H1 (cell line): ENCODE results near the gene PSME4. TPM values are rescaled to one million over a fixed set of nuclear protein-coding genes. Genes with fewer than 3 reads are reported as not detected.

ENCODE experiments used
- CTCF ChIA-PET: fragments of 300-600 bp; sonication (Branson Sonifier 250); formaldehyde crosslinking; loops from one replicate; lab custom pipeline; 2021; ENCODE audit not compliant: partially characterized antibody; lab: Charles Lee
- POLR2A ChIA-PET: fragments of 300-600 bp; sonication (Branson Sonifier 250); formaldehyde crosslinking; loops from one replicate; lab custom pipeline; 2021; ENCODE audit warnings: inconsistent platforms; ENCODE audit not compliant: partially characterized antibody; lab: Charles Lee
- DNase-seq, 2 experiments: peaks; one replicate each; pipeline versions ENCODE4 v3.0.0 to v3.0.0-alpha.2; 2010 to 2022; ENCODE audit warnings: low spot score in 2 of 2, low read depth in 1 of 2, mixed read lengths in 1 of 2
- FAIRE-seq: peaks from 2 replicates; lab custom pipeline; 2011; peaks lifted over from hg19 to GRCh38; lab: Jason Lieb, UNC
- H2AFZ ChIP-seq: 2 replicates; pipeline ENCODE4 v1.8.1; 2012; ENCODE audit warnings: low read length, inconsistent platforms
- H2AK5ac ChIP-seq: 2 replicates; pipeline ENCODE4 v1.6.1; 2013; ENCODE audit warnings: low read depth, low read length
- H2BK120ac ChIP-seq: replicated peaks from 2 replicates; pipeline ENCODE3; 2013; ENCODE audit warnings: low read depth, low read length, inconsistent platforms
- H2BK12ac ChIP-seq: 2 replicates; pipeline ENCODE4 v1.6.1; 2013; ENCODE audit warnings: low read depth, low read length
- H2BK15ac ChIP-seq: 2 replicates; pipeline ENCODE4 v1.6.1; 2013; ENCODE audit warnings: low read length
- H2BK20ac ChIP-seq: 2 replicates; pipeline ENCODE4 v1.6.1; 2013; ENCODE audit warnings: low read length
- H2BK5ac ChIP-seq: 2 replicates; pipeline ENCODE4 v1.6.1; 2013; ENCODE audit warnings: low read depth, low read length
- H3K14ac ChIP-seq: 2 replicates; pipeline ENCODE4 v1.6.1; 2013; ENCODE audit warnings: inconsistent platforms; ENCODE audit not compliant: insufficient read length
- H3K18ac ChIP-seq: 2 replicates; pipeline ENCODE4 v1.6.1; 2013; ENCODE audit warnings: low read length; ENCODE audit errors: extremely low read depth
- H3K23ac ChIP-seq: 2 replicates; pipeline ENCODE4 v1.6.1; 2013; ENCODE audit warnings: inconsistent platforms; ENCODE audit not compliant: insufficient read length
- H3K23me2 ChIP-seq: 2 replicates; pipeline ENCODE4 v1.6.1; 2013; ENCODE audit warnings: low read depth, low read length
- H3K27ac ChIP-seq: 2 replicates; pipeline ENCODE4 v1.6.1; 2011; ENCODE audit warnings: low read depth, low read length, inconsistent platforms
- H3K27me3 ChIP-seq, 4 experiments: replicated peaks in 1 of 4; 1 replicate in 1 of 4; 2 replicates in 3 of 4; pipeline versions ENCODE4 v1.6.1 to v1.8.1; 2011 to 2013; ENCODE audit warnings: low read length in 3 of 4, mild to moderate bottlenecking in 3 of 4, inconsistent platforms in 2 of 4, mixed read lengths in 2 of 4, moderate library complexity in 1 of 4; ENCODE audit not compliant: control insufficient read depth in 3 of 4, insufficient read depth in 3 of 4; ENCODE audit errors: extremely low read depth in 1 of 4
- H3K36me3 ChIP-seq, 4 experiments: 2 replicates each; pipeline versions ENCODE4 v1.6.1 to v1.8.1; 2011 to 2013; ENCODE audit warnings: mild to moderate bottlenecking in 4 of 4, low read length in 3 of 4, moderate library complexity in 2 of 4, control low read depth in 1 of 4, inconsistent platforms in 1 of 4; ENCODE audit not compliant: insufficient read depth in 4 of 4, control insufficient read depth in 2 of 4
- H3K4ac ChIP-seq: replicated peaks from 2 replicates; pipeline ENCODE3; 2013; ENCODE audit warnings: low read length, low read depth, mixed read lengths, inconsistent platforms; ENCODE audit not compliant: insufficient read length
- H3K4me1 ChIP-seq, 4 experiments: replicated peaks in 1 of 4; 1 replicate in 1 of 4; 2 replicates in 3 of 4; pipeline versions ENCODE4 v1.6.1 to v1.8.1; 2011 to 2013; ENCODE audit warnings: low read length in 3 of 4, inconsistent platforms in 2 of 4, mixed read lengths in 1 of 4; ENCODE audit not compliant: insufficient read depth in 4 of 4, control insufficient read depth in 3 of 4
- H3K4me2 ChIP-seq, 2 experiments: 2 replicates each; pipeline versions ENCODE4 v1.6.1 to v1.8.1; 2011 to 2013; ENCODE audit warnings: low read depth in 2 of 2, low read length in 2 of 2, control low read depth in 1 of 2, inconsistent platforms in 1 of 2, mild to moderate bottlenecking in 1 of 2; ENCODE audit not compliant: insufficient read depth in 1 of 2
- H3K4me3 ChIP-seq, 4 experiments: fragments of 200-600, 300-600 bp in 1 of 4; sonication (generic), shearing (Covaris generic), sonication (Bioruptor Twin) in 1 of 4; 2 replicates each; pipeline versions ENCODE4 v1.5.1 to v1.8.1; 2011 to 2016; ENCODE audit warnings: low read length in 4 of 4, low read depth in 3 of 4, control low read depth in 2 of 4, inconsistent platforms in 2 of 4, mild to moderate bottlenecking in 2 of 4, mixed read lengths in 1 of 4, moderate library complexity in 1 of 4; ENCODE audit not compliant: insufficient read depth in 2 of 4; ENCODE audit errors: extremely low read depth in 1 of 4
- H3K56ac ChIP-seq: replicated peaks from 2 replicates; pipeline ENCODE3; 2013; ENCODE audit warnings: low read depth, mild to moderate bottlenecking, mixed read lengths, low read length, inconsistent platforms; ENCODE audit not compliant: insufficient read length
- H3K79me1 ChIP-seq: 2 replicates; pipeline ENCODE4 v1.6.1; 2013; ENCODE audit warnings: low read depth, low read length, control low read depth
- H3K79me2 ChIP-seq, 2 experiments: 2 replicates each; pipeline versions ENCODE4 v1.6.1 to v1.8.1; 2012 to 2013; ENCODE audit warnings: low read length in 2 of 2, mild to moderate bottlenecking in 2 of 2, inconsistent platforms in 1 of 2; ENCODE audit not compliant: insufficient read depth in 2 of 2, control insufficient read depth in 1 of 2
- H3K9ac ChIP-seq, 4 experiments: replicated peaks in 1 of 4; 1 replicate in 1 of 4; 2 replicates in 3 of 4; pipeline versions ENCODE4 v1.6.1 to v1.8.1; 2011 to 2013; ENCODE audit warnings: low read depth in 3 of 4, low read length in 3 of 4, control low read depth in 2 of 4, mild to moderate bottlenecking in 2 of 4, moderate library complexity in 2 of 4, inconsistent platforms in 1 of 4; ENCODE audit errors: extremely low read depth in 1 of 4
- H3K9me3 ChIP-seq, 2 experiments: 2 replicates each; pipeline versions ENCODE4 v1.6.1 to v1.8.1; 2012 to 2013; ENCODE audit warnings: mild to moderate bottlenecking in 2 of 2, moderate library complexity in 2 of 2, control low read depth in 1 of 2, inconsistent platforms in 1 of 2, low read depth in 1 of 2, low read length in 1 of 2, mixed read lengths in 1 of 2; ENCODE audit not compliant: insufficient read depth in 2 of 2
- H4K20me1 ChIP-seq, 2 experiments: replicated peaks in 1 of 2; 2 replicates each; pipeline versions ENCODE3 to v1.8.1; 2011 to 2013; ENCODE audit warnings: inconsistent platforms in 2 of 2, low read length in 2 of 2, mild to moderate bottlenecking in 1 of 2; ENCODE audit not compliant: insufficient read depth in 2 of 2, control insufficient read depth in 1 of 2
- H4K5ac ChIP-seq: 2 replicates; pipeline ENCODE4 v1.6.1; 2013; ENCODE audit warnings: low read length, low read depth, mixed read lengths, inconsistent platforms; ENCODE audit not compliant: insufficient read length
- H4K8ac ChIP-seq: 2 replicates; pipeline ENCODE4 v1.8.0; 2013; ENCODE audit warnings: mild to moderate bottlenecking, moderate library complexity, low read length, inconsistent platforms; ENCODE audit not compliant: insufficient read depth; ENCODE audit errors: extremely low read depth
- H4K91ac ChIP-seq: replicated peaks from 2 replicates; pipeline ENCODE3; 2013; ENCODE audit warnings: low read length, mixed read lengths, inconsistent platforms; ENCODE audit not compliant: insufficient read length
- ATF3 ChIP-seq: IDR thresholded peaks from 2 replicates; pipeline ENCODE4 v1.6.1; 2011; ENCODE audit warnings: low read depth, mild to moderate bottlenecking, low read length; ENCODE audit not compliant: insufficient read depth
- FOSL1 ChIP-seq: IDR thresholded peaks from 2 replicates; pipeline ENCODE4 v1.6.1; 2011; ENCODE audit warnings: mild to moderate bottlenecking, low read depth, low read length, moderate library complexity; ENCODE audit not compliant: insufficient read depth
- HDAC6 ChIP-seq: IDR thresholded peaks from one replicate; pipeline ENCODE4 v1.7.1; 2012; ENCODE audit warnings: low read depth, mild to moderate bottlenecking, inconsistent platforms, low read length, moderate library complexity
- JUND ChIP-seq: IDR thresholded peaks from 2 replicates; pipeline ENCODE4 v1.6.1; 2011; ENCODE audit warnings: mild to moderate bottlenecking, improper control_type of control experiment, low read length
- MAFK ChIP-seq: IDR thresholded peaks from 2 replicates; pipeline ENCODE4 v1.6.1; 2012; ENCODE audit warnings: low read depth, mild to moderate bottlenecking, improper control_type of control experiment, low read length
- NANOG ChIP-seq: IDR thresholded peaks from 2 replicates; pipeline ENCODE4 v1.6.1; 2011; ENCODE audit warnings: low read length, low read depth, mild to moderate bottlenecking, inconsistent platforms; ENCODE audit not compliant: insufficient read depth, poor library complexity, severe bottlenecking
- POLR2A ChIP-seq, 2 experiments: IDR thresholded peaks; 1 replicate in 1 of 2; 2 replicates in 1 of 2; pipeline ENCODE4 v1.6.1; 2011; ENCODE audit warnings: low read depth in 2 of 2, low read length in 2 of 2, mild to moderate bottlenecking in 2 of 2; ENCODE audit errors: control extremely low read depth in 1 of 2
- RFX5 ChIP-seq: IDR thresholded peaks from 2 replicates; pipeline ENCODE4 v1.6.1; 2011; ENCODE audit warnings: low read depth, low read length, improper control_type of control experiment, borderline replicate concordance
- SIX5 ChIP-seq: IDR thresholded peaks from 2 replicates; pipeline ENCODE4 v1.6.1; 2011; ENCODE audit warnings: mild to moderate bottlenecking, low read depth, low read length
- SP4 ChIP-seq: IDR thresholded peaks from 2 replicates; pipeline ENCODE4 v1.6.1; 2012; ENCODE audit warnings: low read length, inconsistent platforms
- WGBS, 2 experiments: shearing (Covaris generic) in 1 of 2; methylation state at CpG; one replicate each; pipeline versions ENCODE4 v1.1.6 to v1.1.7; 2013 to 2015; ENCODE audit warnings: low lambda C conversion rate in 2 of 2, mixed read lengths in 2 of 2, inconsistent platforms in 1 of 2, low coverage in 1 of 2, missing lambda C conversion rate in 1 of 2; ENCODE audit not compliant: insufficient replicate concordance in 2 of 2, insufficient coverage in 1 of 2, insufficient read length in 1 of 2; ENCODE audit errors: extremely low coverage in 1 of 2, missing lambda C conversion rate in 1 of 2; 5-methylcytosine and 5-hydroxymethylcytosine counted together
- polyA plus RNA-seq, 7 experiments: library from polyadenylated mRNA; depleted of rRNA in 3 of 7; stranded (reverse) in 5 of 7; unstranded in 2 of 7; fragments of >200 nt in 5 of 7; fragments of 200-250 nt in 2 of 7; gene quantifications; 1 replicate in 5 of 7; 2 replicates in 1 of 7; 4 replicates in 1 of 7; pipeline versions ENCODE4 v1.2.1 to v1.2.3, GENCODE V29; 2011 to 2013; ENCODE audit warnings: missing spikeins in 2 of 7, mixed read lengths in 2 of 7
- total RNA-seq: library from RNA; stranded (reverse); fragmentation: NEBNext Ultra II Directional; extraction: Animal tissue kit (Norgen Biotek cat#: 25700); gene quantifications from 2 replicates; pipeline ENCODE4 v1.2.1, GENCODE V29; 2021

Gene PSME4
- total and polyA plus RNA-seq, 2 of the 8 experiments (the other 6 are each of a cell fraction or from before 2014, with no cell fraction given) = 42.2 to 116 TPM

- TF ChIP-seq MAFK = no peak
- no peak for TF ChIP-seq POLR2A (IDR thresholded peaks at IDR 0.05; ENCODE audit: control extremely low read depth in 1 of 2, low read depth in 2 of 2, low read length in 2 of 2)
- no peak for TF ChIP-seq RFX5
- no peak for TF ChIP-seq NANOG
- TF ChIP-seq SP4 = no peak
- no peak for TF ChIP-seq HDAC6
- TF ChIP-seq SIX5 = no peak
- no peak for TF ChIP-seq JUND
- no peak for TF ChIP-seq ATF3
- TF ChIP-seq FOSL1 = no peak
- H3K4me3 ChIP-seq = no peak overlapping the region
- DNase-seq = no peak
- 84% methylated on average over 1 of the region's 1 CpG; no CpG with 5 or more reads in 1 of the 2 experiments for WGBS, 2 experiments
- no peak overlapping the region for H3K56ac ChIP-seq
- H3K23me2 ChIP-seq = no peaks in the 10 kb centered on the region
- H3K4me2 ChIP-seq = no peak overlapping the region
- H2AFZ ChIP-seq = no peak overlapping the region
- peaks cover 4 to 9% of the 10 kb centered on the region in 2 experiments for H4K20me1 ChIP-seq
- no peaks in the 10 kb centered on the region for H3K27me3 ChIP-seq
- H3K9ac ChIP-seq = no peak overlapping the region
- H2AK5ac ChIP-seq = no peak overlapping the region
- H3K23ac ChIP-seq = no peak overlapping the region
- H3K4me1 ChIP-seq = peaks cover 0 to 4% (median 0%) of the 10 kb centered on the region in 4 experiments; a peak in 1 of 7 replicates
- no peak overlapping the region for H4K5ac ChIP-seq
- ChIA-PET CTCF (no interaction called here), POLR2A (interaction anchor here (1.4 kb wide), 1 partner anchor 21 kb away, joined by 4 read pairs; the partner anchor contains the start of gene PSME4)
- H3K4ac ChIP-seq = no peak overlapping the region
- H3K79me2 ChIP-seq = peaks cover 0 to 63% of the 10 kb centered on the region in 2 experiments; a peak in 3 of 4 replicates
- H3K36me3 ChIP-seq = peaks cover 0 to 26% (median 2%) of the 10 kb centered on the region in 4 experiments; a peak in 4 of 8 replicates
- no peaks in the 10 kb centered on the region for H3K79me1 ChIP-seq
- H4K8ac ChIP-seq = no peak overlapping the region
- H3K14ac ChIP-seq = no peak overlapping the region
- H2BK20ac ChIP-seq = no peak overlapping the region
- no peaks in the 10 kb centered on the region for H3K9me3 ChIP-seq
- no peak overlapping the region for H2BK12ac ChIP-seq
- no peak for FAIRE-seq
- no peak overlapping the region for H3K18ac ChIP-seq
- no peak overlapping the region for H2BK120ac ChIP-seq
- H4K91ac ChIP-seq = no peak overlapping the region
- H3K27ac ChIP-seq = no peak overlapping the region
- no peak overlapping the region for H2BK15ac ChIP-seq
- H2BK5ac ChIP-seq = no peak overlapping the region
Observed at GRCh38 chr2:53949457-53949856, 21.3 kb downstream of the PSME4 start.
